GM23338 (cell line): Measurements from ENCODE around the gene PSMA2. TPM values are rescaled to one million over a fixed set of nuclear protein-coding genes. Genes with fewer than 3 reads are reported as not detected.

ENCODE experiments used
- ATAC-seq: fragments of 200-7000 bp; cut with Tn5 transposase; 3 replicates; pipeline ENCODE4 v1.9.1; 2020
- DNase-seq: peaks from one replicate; pipeline ENCODE4 v3.0.0-alpha.2; 2015; ENCODE audit warnings: low spot score
- H2AFZ ChIP-seq: fragments of 200-600 bp; sonication (generic); 2 replicates; pipeline ENCODE4 v1.8.0; 2016; ENCODE audit warnings: antibody characterized with exemption, mild to moderate bottlenecking, moderate library complexity
- H3F3A ChIP-seq: fragments of 200-600 bp; sonication (generic); replicated peaks from 2 replicates; pipeline ENCODE4 v1.8.0; 2017; ENCODE audit warnings: antibody characterized with exemption, mixed run types, low read depth
- H3K27ac ChIP-seq: fragments of 200-600 bp; sonication (generic); 2 replicates; pipeline ENCODE4 v1.6.1; 2016; ENCODE audit warnings: low read depth
- H3K27me3 ChIP-seq: fragments of 200-600 bp; sonication (generic); 2 replicates; pipeline ENCODE4 v1.8.0; 2016; ENCODE audit warnings: mild to moderate bottlenecking, mixed run types, moderate library complexity; ENCODE audit not compliant: insufficient read depth
- H3K36me3 ChIP-seq: fragments of 200-600 bp; sonication (generic); 2 replicates; pipeline ENCODE4 v1.8.0; 2016; ENCODE audit warnings: mild to moderate bottlenecking; ENCODE audit not compliant: insufficient read depth
- H3K4me1 ChIP-seq: fragments of 200-600 bp; sonication (generic); 2 replicates; pipeline ENCODE4 v1.8.0; 2016; ENCODE audit warnings: mild to moderate bottlenecking, moderate library complexity; ENCODE audit not compliant: insufficient read depth
- H3K4me2 ChIP-seq: fragments of 200-600 bp; sonication (generic); 2 replicates; pipeline ENCODE4 v1.7.1; 2017; ENCODE audit warnings: mixed run types
- H3K4me3 ChIP-seq: fragments of 200-600 bp; sonication (generic); 2 replicates; pipeline ENCODE4 v1.6.1; 2016; ENCODE audit warnings: mixed run types
- H3K79me2 ChIP-seq: fragments of 200-600 bp; sonication (generic); replicated peaks from 2 replicates; pipeline ENCODE4 v1.8.0; 2017; ENCODE audit warnings: mild to moderate bottlenecking; ENCODE audit not compliant: insufficient read depth
- H3K9me2 ChIP-seq: fragments of 200-600 bp; sonication (generic); 2 replicates; pipeline ENCODE4 v1.8.0; 2017; ENCODE audit not compliant: insufficient read depth
- H4K20me1 ChIP-seq: fragments of 200-600 bp; sonication (generic); replicated peaks from 2 replicates; pipeline ENCODE4 v1.8.0; 2017; ENCODE audit warnings: mild to moderate bottlenecking; ENCODE audit not compliant: insufficient read depth
- H3K27ac Mint-ChIP-seq: 2 replicates; pipeline ENCODE4 v1.8.0; 2020; ENCODE audit warnings: inconsistent platforms, mild to moderate bottlenecking, moderate library complexity, mixed read lengths
- H3K27me3 Mint-ChIP-seq: 3 replicates; pipeline ENCODE4 v1.8.0; 2022; ENCODE audit warnings: low read depth, mild to moderate bottlenecking, moderate library complexity, mixed read lengths, inconsistent platforms; ENCODE audit not compliant: insufficient read depth, poor library complexity
- H3K36me3 Mint-ChIP-seq: 3 replicates; pipeline ENCODE4 v1.8.0; 2021; ENCODE audit warnings: low read depth, mild to moderate bottlenecking, inconsistent platforms, moderate library complexity, mixed read lengths
- H3K4me1 Mint-ChIP-seq: 3 replicates; pipeline ENCODE4 v1.8.0; 2020; ENCODE audit warnings: mild to moderate bottlenecking, inconsistent platforms, mixed read lengths
- H3K4me3 Mint-ChIP-seq: 3 replicates; pipeline ENCODE4 v1.8.0; 2021; ENCODE audit warnings: moderate library complexity, mild to moderate bottlenecking, inconsistent platforms, mixed read lengths
- H3K9me3 Mint-ChIP-seq: 3 replicates; pipeline ENCODE4 v1.8.0; 2020; ENCODE audit warnings: moderate library complexity, mild to moderate bottlenecking, inconsistent platforms, mixed read lengths
- CREB1 ChIP-seq: fragments of 250-450 bp; sonication (Bioruptor Pico); IDR thresholded peaks from 2 replicates; pipeline ENCODE4 v1.5.0; 2020; ENCODE audit warnings: low read depth, mild to moderate bottlenecking, moderate library complexity
- CTCF ChIP-seq, 2 experiments: fragments of 200-600 bp in 1 of 2; sonication (generic) in 1 of 2; conservative IDR thresholded peaks; 2 replicates each; pipeline versions ENCODE4 v1.5.1 to v1.6.1; 2016 to 2017; ENCODE audit warnings: antibody characterized with exemption in 2 of 2, low read depth in 2 of 2, mild to moderate bottlenecking in 2 of 2, moderate library complexity in 1 of 2
- ETS1 ChIP-seq: IDR thresholded peaks from 2 replicates; pipeline ENCODE4 v1.6.1; 2016; ENCODE audit warnings: antibody characterized with exemption
- EZH2 ChIP-seq: fragments of 200-600 bp; sonication (generic); IDR thresholded peaks from one replicate; pipeline ENCODE4 v1.8.0; 2017; ENCODE audit warnings: antibody characterized with exemption, mild to moderate bottlenecking, low read depth; ENCODE audit not compliant: unreplicated experiment
- EZH2phosphoT487 ChIP-seq: fragments of 200-600 bp; sonication (generic); IDR thresholded peaks from one replicate; pipeline ENCODE4 v1.8.1; 2018; ENCODE audit warnings: antibody characterized with exemption; ENCODE audit not compliant: unreplicated experiment
- JUNB ChIP-seq: IDR thresholded peaks from one replicate; pipeline ENCODE4 v1.6.1; 2016; ENCODE audit warnings: antibody characterized with exemption; ENCODE audit not compliant: unreplicated experiment
- NANOG ChIP-seq: IDR thresholded peaks from 2 replicates; pipeline ENCODE4 v1.6.1; 2016; ENCODE audit warnings: antibody characterized with exemption, borderline replicate concordance
- POLR2AphosphoS5 ChIP-seq: IDR thresholded peaks from 2 replicates; pipeline ENCODE4 v1.6.1; 2016; ENCODE audit warnings: antibody characterized with exemption, low read depth
- STAT1 ChIP-seq: IDR thresholded peaks from one replicate; pipeline ENCODE4 v1.6.1; 2016; ENCODE audit warnings: antibody characterized with exemption; ENCODE audit not compliant: unreplicated experiment
- ZNF114 ChIP-seq: fragments of 250-450 bp; sonication (Bioruptor Pico); IDR thresholded peaks from 2 replicates; pipeline ENCODE4 v1.5.0; 2020; ENCODE audit warnings: mild to moderate bottlenecking, moderate library complexity
- ZNF331 ChIP-seq: fragments of 250-450 bp; sonication (Bioruptor Pico); IDR thresholded peaks from 2 replicates; pipeline ENCODE4 v1.5.0; 2020; ENCODE audit warnings: low read depth, mild to moderate bottlenecking, moderate library complexity
- ZNF462 ChIP-seq: fragments of 250-450 bp; sonication (Bioruptor Pico); IDR thresholded peaks from 2 replicates; pipeline ENCODE4 v1.5.0; 2020; ENCODE audit warnings: mild to moderate bottlenecking, moderate library complexity
- polyA plus RNA-seq: library from polyadenylated mRNA; unstranded; fragments of >200 nt; fragmentation: Nextera tagmentation; extraction: Ambion mirVana; gene quantifications from 2 replicates; pipeline ENCODE4 v1.2.1, GENCODE V29; 2016
- total RNA-seq: library from RNA; depleted of rRNA; stranded (reverse); fragments of >200 nt; shearing (Covaris generic); gene quantifications from 2 replicates; pipeline ENCODE4 v1.2.3, GENCODE V29; 2014
- TF ChIP-seq, protein P1 (sequence below): IDR thresholded peaks from one replicate; pipeline ENCODE4 v1.6.1; 2018; ENCODE audit warnings: antibody characterized with exemption; ENCODE audit not compliant: unreplicated experiment

The PSMA2 gene
- total and polyA plus RNA-seq, 2 experiments from 2014 or later, result 178 to 678 TPM

- H3K27ac Mint-ChIP-seq, result no peak overlapping the region
Observed at GRCh38 chr7:42947521-42947920, 15.5 kb upstream of the PSMA2 start.

More at GRCh38 chr7:42947521-42947920, 15.5 kb upstream of the PSMA2 start:
- ATAC-seq, result no peak
- H2AFZ ChIP-seq, result no peak overlapping the region
- no peaks in the 10 kb centered on the region for H3K36me3 Mint-ChIP-seq
- peaks cover 6% of the 10 kb centered on the region; the same call in 1 of the 2 replicates for H3K4me1 ChIP-seq
- H3K27me3 Mint-ChIP-seq, result no peaks in the 10 kb centered on the region
- peaks cover 2% of the 10 kb centered on the region; the same call in 2 of the 3 replicates for H3K4me1 Mint-ChIP-seq
- no peak for TF ChIP-seq ETS1
- no peak for TF ChIP-seq EZH2phosphoT487
- no peak for TF ChIP-seq ZNF331 (CRISPR knock-in tag)
- TF ChIP-seq CREB1 (CRISPR knock-in tag), result no peak
- no peak for TF ChIP-seq CTCF (conservative IDR thresholded peaks at IDR 0.05; ENCODE audit: low read depth in 2 of 2)
- no peak for TF ChIP-seq EZH2
- TF ChIP-seq STAT1, result no peak
- no peak for TF ChIP-seq ZNF114 (CRISPR knock-in tag)
- no peak for TF ChIP-seq NANOG
- TF ChIP-seq ZNF462 (CRISPR knock-in tag), result no peak
- TF ChIP-seq, protein P1, sequence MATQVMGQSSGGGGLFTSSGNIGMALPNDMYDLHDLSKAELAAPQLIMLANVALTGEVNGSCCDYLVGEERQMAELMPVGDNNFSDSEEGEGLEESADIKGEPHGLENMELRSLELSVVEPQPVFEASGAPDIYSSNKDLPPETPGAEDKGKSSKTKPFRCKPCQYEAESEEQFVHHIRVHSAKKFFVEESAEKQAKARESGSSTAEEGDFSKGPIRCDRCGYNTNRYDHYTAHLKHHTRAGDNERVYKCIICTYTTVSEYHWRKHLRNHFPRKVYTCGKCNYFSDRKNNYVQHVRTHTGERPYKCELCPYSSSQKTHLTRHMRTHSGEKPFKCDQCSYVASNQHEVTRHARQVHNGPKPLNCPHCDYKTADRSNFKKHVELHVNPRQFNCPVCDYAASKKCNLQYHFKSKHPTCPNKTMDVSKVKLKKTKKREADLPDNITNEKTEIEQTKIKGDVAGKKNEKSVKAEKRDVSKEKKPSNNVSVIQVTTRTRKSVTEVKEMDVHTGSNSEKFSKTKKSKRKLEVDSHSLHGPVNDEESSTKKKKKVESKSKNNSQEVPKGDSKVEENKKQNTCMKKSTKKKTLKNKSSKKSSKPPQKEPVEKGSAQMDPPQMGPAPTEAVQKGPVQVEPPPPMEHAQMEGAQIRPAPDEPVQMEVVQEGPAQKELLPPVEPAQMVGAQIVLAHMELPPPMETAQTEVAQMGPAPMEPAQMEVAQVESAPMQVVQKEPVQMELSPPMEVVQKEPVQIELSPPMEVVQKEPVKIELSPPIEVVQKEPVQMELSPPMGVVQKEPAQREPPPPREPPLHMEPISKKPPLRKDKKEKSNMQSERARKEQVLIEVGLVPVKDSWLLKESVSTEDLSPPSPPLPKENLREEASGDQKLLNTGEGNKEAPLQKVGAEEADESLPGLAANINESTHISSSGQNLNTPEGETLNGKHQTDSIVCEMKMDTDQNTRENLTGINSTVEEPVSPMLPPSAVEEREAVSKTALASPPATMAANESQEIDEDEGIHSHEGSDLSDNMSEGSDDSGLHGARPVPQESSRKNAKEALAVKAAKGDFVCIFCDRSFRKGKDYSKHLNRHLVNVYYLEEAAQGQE, result no peak
- TF ChIP-seq POLR2AphosphoS5, result no peak
- TF ChIP-seq JUNB, result no peak
- H3K4me3 ChIP-seq, result no peak overlapping the region
- no peaks in the 10 kb centered on the region for H3K27me3 ChIP-seq
- no peak overlapping the region for H3K4me2 ChIP-seq
- no peak for DNase-seq
- 0 out of 2 replicates have a peak, but pooled peaks cover 4% of the 10 kb centered on the region for H3K9me2 ChIP-seq
- no peak overlapping the region for H3K27ac ChIP-seq
- no peak overlapping the region for H3K4me3 Mint-ChIP-seq
- H3F3A ChIP-seq, result no peaks in the 10 kb centered on the region
- no peaks in the 10 kb centered on the region for H4K20me1 ChIP-seq
- H3K36me3 ChIP-seq, result no peaks in the 10 kb centered on the region
- H3K9me3 Mint-ChIP-seq, result no peaks in the 10 kb centered on the region; the same call in 1 of the 3 replicates
- H3K79me2 ChIP-seq, result no peaks in the 10 kb centered on the region
